ENCODE data around the gene MEIS1.

GRCh38 chr2:66434679-66435548 is at the start of gene MEIS1:
- TF ChIP-seq CTCF (IDR thresholded peaks at IDR 0.05) (no peak), POLR2A (IDR thresholded peaks at IDR 0.05) (peak; percentile 88)
